Activated CD4-positive, alpha-beta T cell treated with anti-CD3 and anti-CD28 coated beads, Interleukin-2, amount 50 U/mL, for 1 hour (primary cell): ENCODE measurements around the gene CSMD2.

ENCODE experiments used
- DNase-seq: peaks from one replicate; pipeline ENCODE4 v3.0.0-alpha.2; 2020

CSMD2 gene

DNA sequence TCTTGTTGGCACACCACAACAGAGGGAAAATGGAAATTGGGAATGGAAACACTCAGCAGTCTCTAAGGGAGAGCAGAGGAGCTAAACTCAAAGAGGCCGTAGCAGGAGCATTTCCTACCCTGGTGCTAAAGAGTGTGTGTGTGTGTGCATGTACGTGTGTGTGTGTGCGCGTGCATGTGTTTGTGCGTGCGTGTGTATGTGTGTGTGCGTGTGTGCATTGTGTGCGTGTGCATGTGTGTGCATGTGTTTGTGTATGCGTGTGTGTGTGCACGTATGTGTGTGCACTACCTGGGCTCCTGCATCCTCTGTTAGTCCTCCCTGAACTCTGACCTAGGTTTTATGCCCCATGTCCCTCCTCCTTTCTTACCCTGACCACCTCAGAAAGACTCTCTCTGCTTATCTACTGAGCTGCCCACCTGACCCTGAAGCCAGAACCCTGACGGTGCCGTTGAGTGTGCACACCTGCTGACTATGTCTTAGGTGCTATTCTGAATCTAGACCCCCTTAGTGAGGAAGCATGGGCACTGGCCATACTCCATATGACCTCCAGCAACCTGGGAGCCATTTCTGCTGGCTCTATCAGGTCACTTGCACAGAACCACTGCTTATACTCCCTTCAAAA, 458.3 kb downstream of the CSMD2 start:
- DNase-seq: no peak

GRCh38 chr1:33703464-33703863, 461.6 kb downstream of the CSMD2 start:
- DNase-seq: no peak

- DNase-seq: no peak
Observed at GRCh38 chr1:33698361-33699035, 466.5 kb downstream of the CSMD2 start.

- DNase-seq: no peak
Observed at GRCh38 chr1:33697816-33698215, 467.2 kb downstream of the CSMD2 start.

GRCh38 chr1:33696962-33697361, 468.1 kb downstream of the CSMD2 start:
- DNase-seq: no peak

GRCh38 chr1:33696311-33696710, 468.7 kb downstream of the CSMD2 start:
- no peak for DNase-seq

DNA sequence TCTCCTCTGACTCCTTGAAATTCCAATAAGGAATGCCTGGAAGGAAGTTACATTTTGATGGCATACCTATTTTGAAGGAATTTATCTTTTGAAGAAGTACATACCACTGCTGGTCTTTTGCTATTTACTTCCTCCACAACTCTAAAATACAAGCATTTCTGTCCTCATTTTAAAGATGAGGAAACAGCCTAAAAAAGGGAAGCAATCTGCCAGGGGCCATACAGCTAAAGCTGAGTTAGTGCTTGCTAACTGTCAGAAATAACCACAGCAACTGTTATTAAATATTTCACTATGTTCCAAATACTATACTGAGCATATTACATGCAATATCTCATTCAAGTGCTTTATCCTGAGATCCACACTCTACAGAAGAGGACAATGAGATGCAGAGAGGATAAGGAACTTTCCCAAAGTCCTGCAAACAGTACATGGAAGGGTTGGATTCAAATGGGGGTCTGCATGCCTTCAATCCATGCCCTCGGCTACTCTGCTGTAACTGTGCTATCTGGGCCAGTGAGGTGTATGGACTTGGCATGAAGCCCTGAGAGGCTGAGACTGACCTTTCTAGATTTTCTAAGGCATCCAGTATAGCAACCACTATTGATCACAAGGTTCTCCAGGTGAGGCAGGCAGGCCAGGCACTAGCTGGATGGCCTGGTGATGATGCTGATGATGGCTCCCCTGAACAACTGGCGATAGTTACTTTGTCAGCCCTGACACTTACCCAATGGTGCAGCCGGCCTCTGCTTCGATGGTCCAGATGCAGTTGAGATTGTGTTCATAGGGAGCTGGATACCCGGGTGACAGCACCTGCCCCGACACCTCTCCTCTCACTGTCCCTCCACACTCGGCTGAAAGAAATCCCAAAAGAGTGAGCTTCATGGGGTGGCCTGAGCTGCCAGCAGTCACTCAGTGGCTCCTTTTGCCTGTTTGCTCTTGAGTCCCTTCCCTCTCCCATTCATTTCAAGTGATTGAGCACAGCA, 472.5 kb downstream of the CSMD2 start:
- no peak for DNase-seq

GRCh38 chr1:33687000-33687399, 478.0 kb downstream of the CSMD2 start:
- no peak for DNase-seq

GRCh38 chr1:33686551-33686950, 478.5 kb downstream of the CSMD2 start:
- DNase-seq: no peak

GRCh38 chr1:33685256-33685655, 479.8 kb downstream of the CSMD2 start:
- no peak for DNase-seq

DNA sequence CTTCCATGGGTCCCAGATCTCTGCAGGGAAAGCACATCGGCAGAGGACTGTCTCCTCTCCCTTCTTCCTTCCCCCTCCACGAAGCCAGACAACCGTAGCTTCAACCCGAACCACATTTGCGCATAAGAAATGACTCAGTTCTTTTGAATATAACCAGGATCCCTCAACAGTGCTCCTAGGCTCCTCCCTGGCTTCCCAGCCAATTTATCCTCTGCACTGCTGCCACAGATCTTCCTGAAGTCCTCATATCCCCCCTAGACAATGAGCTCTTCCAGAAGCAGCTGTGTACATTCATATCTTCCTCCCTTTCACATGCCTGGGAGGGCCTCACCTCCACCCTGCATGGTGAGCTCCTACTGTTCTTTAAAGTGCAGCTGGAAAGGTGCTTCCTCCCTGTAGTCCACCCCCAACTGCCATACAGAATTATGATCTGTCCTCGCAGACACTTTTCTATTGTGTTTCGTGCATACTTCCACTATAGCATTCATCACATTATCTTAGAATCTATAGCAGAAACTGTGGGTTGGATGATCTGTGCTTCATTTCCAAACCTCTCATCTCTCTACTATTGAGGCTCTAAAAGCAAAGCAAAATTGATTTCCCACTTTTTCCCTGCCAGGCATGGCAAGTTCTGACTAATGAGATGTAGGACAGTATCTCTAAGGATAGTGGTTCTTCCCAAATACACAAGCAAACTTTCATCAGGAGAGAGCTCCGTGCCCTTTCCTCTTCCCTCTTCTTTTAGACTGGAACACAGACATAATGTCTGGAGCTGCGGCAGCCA, 480.4 kb downstream of the CSMD2 start:
- no peak for DNase-seq

- DNase-seq: no peak
Observed at GRCh38 chr1:33683913-33684312, 481.1 kb downstream of the CSMD2 start.

DNA sequence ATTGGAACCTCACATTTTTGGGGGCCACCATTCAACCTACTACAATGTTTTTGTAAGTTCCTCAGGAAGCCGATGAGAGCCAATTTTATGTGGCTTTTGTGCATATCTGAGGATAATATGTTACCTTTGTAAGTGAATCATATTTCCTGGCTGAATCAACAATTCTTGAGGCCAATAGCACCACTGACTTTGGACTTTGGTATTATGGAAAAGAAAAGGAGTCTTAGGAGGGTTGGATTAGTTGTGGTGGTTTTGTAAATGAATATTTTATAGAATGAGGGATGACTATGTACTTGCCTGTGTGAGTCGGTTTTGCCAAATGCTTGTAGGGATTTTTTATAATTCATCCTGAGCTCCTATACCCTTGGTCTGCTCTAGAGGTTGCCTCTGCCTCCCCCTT, 482.7 kb downstream of the CSMD2 start:
- no peak for DNase-seq

GRCh38 chr1:33680281-33680840, 484.7 kb downstream of the CSMD2 start:
- no peak for DNase-seq

- DNase-seq: no peak
Observed at GRCh38 chr1:33670567-33670966, 494.5 kb downstream of the CSMD2 start.

DNA sequence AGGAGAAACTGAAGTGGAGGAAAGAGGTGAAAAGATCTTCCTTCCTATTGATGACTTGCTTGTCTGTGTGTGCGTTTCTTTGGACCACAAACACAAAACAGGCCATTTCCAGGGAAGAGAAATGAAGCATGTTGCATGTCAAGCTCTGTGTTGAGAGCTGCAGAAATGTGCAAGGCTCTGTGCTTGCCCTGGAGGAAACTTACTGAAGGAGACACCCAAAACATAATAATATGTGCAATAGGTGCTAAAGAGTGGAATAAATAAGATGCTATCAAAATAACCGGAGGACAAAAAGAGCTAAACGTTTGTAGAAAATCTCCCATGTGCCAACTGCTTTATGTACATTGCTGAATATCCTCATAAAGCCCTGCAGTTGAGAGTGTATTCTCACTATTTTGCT, 496.3 kb downstream of the CSMD2 start:
- DNase-seq: no peak

DNA sequence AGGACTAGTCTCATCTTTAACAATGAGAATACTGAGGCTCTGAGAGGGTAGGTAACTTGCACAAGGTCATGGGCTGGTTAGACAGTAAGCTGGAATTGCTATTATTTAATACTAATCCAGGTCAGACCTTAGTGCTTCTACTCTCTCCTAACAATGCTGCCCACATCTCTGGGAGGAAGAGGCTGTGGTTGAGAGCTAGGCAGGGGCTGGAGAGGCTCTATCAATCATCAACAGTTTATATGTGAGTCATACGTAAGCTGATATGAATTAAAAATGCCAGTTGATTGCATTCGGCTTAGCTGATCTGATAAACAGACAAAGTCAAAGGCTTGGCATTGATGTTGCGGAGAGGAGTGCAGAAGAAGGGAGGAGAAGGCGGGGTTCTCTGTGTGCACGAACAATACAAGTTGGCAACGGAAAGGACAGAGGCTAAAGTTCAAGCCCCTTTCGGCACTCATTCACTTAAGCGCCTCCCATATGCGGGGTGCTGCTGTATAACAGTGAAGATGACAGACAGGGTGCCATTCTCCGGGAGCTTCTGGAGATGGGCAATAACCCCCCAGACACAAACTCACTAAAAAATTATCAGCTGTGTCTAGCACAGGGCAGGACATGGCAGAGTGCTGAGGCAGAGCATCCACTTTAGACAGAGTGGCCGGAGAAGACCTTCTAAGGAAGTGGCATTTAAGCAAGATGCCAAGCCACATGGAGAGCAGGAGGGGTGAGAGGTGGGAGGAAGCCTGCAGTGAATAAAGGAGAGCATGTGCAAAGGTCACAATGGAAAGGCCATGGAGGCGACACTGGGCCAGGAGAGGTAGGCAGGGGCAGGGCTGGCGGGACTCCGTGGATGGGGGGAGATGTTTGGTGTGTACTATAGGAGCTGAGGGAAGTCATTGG, 497.4 kb downstream of the CSMD2 start:
- no peak for DNase-seq

DNA sequence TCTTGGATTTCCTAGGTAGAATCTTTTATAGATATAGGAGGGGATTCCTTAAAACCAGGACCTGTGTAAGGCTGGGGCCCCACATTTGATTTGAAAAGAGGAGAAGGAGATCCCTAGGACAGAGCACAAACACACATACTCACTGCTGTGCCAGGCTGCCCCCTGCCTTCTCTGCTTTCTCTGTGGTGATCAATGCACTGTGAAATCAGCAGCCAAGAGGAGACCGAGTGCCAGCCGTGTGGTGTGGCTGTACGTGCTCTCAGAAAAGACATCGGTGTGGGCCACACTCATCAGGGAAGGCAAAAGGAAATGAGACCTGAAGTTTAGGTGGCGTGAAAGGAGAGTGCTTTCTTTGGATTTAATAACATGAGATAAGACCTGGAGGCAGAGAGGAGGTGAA, 498.4 kb downstream of the CSMD2 start:
- DNase-seq: no peak

- DNase-seq: no peak
Observed at GRCh38 chr1:33661811-33662454, 503.1 kb downstream of the CSMD2 start.

DNA sequence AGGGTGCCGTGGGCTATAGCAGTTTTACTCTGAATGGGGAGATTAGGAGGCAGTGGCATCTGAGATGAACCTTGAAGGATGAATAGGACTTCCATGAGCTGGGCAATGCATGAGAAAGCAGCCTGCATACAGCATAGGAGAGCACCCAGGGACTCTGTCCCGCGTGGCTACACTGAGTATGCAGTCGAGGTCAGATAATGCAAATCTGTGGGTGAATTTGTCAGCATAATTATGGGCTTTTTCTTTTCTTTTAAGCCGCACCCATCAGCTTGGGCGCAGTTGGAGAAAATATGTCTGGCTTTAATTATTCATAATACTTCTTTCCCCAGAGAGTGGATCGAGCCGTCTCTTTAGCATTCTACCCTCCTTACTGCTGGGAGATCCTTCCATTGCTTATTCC, 504.1 kb downstream of the CSMD2 start:
- DNase-seq: no peak

GRCh38 chr1:33660244-33660643, 504.8 kb downstream of the CSMD2 start:
- DNase-seq: no peak
